Measurements from ENCODE around the gene RRP7A.
A peak's percentile ranks its signal among the peaks of the same experiment; 100 is the strongest.
"Not testable (repeated sequence)": the region's sequence is repeated elsewhere in the genome, so short reads cannot be mapped to it uniquely, and the experiment has no call there.

The RRP7A gene

DNA sequence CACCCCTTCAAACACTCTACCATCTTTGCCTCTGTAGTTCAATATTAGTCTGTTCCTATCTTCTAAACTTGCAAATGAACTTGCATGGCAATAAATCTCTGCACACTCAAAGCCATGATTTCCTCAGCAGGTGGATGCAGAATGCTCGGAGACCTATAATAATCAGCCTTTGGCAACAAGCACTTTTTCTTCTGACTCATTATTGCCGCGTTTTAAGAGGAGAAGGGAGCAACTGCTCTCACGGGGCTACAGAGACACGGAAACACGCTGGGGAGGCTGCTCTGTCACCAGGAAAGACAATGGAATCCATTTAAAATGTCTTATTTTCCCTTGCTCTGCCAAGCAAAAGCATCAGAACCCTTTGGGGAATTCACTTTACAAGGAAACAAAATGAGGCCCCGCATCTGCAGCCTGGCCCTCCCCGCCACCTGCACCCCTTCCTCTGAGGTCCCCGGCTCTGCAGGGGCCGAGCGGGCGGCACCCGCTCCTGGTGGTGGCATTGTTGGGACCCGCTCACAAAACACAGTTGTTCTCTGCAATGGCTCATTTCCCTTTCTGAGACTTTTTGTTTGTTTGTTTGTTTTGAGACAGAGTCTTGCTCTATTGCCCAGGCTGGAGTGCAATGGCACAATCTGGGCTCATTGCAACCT is 15.6 kb upstream of the RRP7A start:
- DNase-seq = not testable (repeated sequence)

DNA sequence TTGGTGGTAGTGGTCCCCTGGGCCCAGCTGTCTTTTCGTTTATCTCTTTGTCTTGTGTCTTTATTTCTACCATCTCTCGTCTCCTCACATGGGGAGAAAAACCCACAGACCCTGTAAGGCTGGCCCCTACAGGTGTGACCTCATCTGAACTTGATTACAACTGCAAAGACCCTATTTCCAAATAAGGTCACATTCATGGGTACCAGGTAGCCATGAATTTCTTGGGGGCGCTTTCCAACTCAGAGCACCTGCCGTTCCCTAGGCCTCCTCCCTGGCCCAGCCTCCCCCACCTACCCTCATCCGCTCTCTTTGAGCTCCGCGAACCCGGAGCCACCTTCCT is 14.0 kb upstream of the RRP7A start:
- DNase-seq = no peak

DNA sequence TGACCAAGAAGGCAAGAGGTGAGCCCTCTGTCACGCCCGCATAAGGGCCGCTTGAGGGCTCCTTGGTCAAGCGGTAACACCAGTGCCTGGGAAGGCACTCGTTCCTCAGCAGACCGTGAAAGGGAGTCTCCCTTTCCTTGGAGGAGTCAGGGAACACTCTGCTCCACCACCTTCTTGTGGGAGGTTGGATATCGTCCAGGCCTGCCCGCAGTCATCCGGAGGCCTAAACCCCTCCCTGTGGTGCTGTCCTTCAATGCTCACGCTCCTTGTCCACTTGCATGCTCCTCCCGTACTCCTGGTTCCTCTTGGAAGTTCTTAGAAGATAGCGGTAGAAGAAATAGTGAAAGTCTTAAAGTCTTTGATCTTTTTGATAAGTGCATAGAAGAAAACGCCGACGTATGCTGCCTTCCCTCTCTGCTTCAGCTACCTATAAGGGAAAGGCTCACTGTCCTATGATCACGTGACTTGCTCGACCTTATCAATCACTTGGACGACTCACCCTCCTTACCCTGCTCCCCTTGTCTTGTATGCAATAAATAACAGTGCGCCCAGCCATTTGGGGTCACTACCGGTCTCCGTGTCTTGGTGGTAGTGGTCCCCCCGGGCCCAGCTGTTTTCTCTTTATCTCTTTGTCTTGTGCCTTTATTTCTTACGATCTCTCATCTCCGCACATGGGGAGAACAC is 11.9 kb upstream of the RRP7A start:
- not testable (repeated sequence) for DNase-seq

- DNase-seq = not testable (repeated sequence)
Measured at GRCh38 chr22:42529435-42529834, 9.8 kb upstream of the RRP7A start.

DNA sequence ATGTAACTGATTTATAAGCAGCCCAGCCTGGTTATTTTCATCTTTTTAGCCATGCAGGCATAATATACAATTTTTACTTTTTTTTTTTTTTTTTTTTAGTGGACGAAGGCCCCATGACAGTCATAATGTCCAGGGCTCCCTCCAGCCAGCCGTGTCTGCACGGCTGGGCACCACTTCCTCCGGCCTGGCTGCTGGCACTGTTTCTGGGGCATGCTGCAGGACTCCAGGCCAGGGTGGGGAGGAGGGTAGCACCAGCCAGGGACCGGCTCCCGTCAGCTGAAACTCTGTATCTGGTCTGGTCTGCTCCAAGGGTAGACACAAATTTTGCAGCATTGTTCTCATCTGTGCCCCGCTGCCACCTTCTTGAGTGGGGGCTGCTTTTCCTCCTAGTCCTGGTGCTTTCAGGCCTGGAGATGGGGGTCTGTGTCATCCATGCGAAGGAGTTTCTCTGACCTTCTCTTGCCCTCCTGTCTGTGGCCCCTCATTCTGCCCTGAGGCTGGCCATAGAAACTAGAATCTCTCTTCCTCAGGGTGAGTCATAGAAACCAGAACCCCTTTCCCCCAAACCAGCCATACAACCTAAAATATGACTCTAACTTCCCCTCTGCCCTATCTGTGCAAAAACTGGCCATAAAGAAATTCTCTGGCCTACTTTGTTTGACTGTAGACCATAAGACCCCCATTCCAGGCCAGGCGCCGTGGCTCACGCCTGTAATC is 9.2 kb upstream of the RRP7A start:
- DNase-seq = no peak

- no peak for DNase-seq
Measured at GRCh38 chr22:42522546-42522945, 3.0 kb upstream of the RRP7A start.

GRCh38 chr22:42521228-42521546 is 1.6 kb upstream of the RRP7A start:
- DNase-seq = no peak

- DNase-seq = not testable (repeated sequence)
Measured at GRCh38 chr22:42518638-42519524, 715 bp downstream of the RRP7A start.

GRCh38 chr22:42517103-42517502 is 2.5 kb downstream of the RRP7A start:
- DNase-seq = not testable (repeated sequence)

- no peak for DNase-seq
Measured at GRCh38 chr22:42515896-42516295, 3.7 kb downstream of the RRP7A start.

DNA sequence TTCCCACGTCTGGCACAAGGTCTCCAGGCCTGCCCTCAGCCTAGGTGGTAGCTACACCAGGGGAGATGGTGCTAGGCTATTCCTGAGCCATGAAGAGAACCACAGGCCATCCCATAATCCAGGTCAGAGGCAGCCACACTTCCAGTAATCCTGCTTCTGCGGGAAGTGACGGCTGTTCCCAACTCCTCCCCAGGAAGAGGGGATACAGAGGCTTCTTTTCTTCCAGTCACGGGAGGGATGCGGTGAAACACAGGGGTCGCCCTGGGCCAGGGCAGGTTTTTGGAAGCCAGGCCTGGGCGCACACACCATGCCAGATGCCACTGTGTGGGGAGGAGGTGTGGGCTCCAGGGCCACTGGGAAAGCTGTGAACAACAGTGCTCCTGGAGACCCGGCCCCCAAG is 4.3 kb downstream of the RRP7A start:
- not testable (repeated sequence) for DNase-seq

DNA sequence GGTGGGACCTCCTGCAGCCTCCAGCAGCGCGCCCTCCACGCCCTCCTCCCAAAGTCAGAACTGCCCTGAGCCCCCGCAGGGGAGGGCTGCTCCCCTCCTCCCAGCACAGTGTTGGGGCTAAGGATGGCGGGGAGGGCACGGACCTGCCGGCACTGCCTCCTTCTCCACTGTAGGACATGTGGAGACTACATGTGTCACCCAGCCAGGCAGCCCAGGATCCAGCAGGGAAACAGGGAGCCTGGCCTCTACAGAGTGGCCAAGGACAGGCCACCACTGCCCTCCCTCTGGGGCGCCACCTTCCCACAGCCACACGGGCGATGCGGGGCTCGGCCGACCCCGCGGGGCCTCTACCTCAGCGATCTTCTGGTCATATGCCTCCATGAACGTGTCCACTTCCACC is 5.3 kb downstream of the RRP7A start:
- not testable (repeated sequence) for DNase-seq

- not testable (repeated sequence) for DNase-seq
Measured at GRCh38 chr22:42512273-42512990, 7.2 kb downstream of the RRP7A start.

DNA sequence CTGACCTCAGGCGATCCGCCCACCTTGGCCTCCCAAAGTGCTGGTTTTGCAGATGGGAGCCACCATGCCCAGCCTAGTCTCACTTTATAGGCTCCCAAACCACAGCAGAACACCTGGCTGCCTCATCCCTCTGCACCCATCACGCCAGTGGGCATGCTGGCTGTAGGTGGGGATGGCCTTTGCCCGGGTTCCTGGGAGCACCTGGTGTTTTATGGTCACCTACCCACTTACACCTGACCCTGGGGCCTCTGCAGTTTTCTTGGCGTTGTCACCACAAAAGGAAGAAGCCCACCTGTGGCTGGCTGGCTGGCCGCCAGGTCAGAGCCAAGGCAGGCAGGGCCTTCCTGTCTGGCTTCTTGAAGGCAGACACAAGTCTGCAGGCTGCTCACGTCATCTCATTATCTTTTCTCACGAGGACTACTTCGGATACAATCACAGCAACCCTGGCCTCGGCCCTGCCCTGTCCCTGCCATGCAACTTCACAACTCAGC is 8.2 kb downstream of the RRP7A start:
- no peak for DNase-seq

DNA sequence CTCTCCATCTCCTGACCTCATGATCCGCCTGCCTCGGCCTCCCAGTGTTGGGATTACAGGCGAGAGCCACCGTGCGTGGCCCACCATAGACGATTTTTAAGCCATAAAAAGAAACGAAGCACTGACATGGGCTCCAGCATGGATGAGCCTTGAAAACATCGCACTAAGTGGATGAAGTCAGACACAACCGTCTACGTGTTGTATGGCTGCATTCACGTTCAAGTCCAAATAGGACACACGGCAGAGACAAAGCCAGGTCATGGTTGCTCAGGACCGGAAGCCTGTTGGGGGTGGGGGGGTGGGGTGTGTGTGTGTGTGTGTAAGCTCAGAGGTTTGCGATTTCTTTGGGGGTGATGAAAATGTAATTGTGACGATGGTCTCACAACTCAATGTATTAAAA is 10.0 kb downstream of the RRP7A start:
- no peak for DNase-seq

- not testable (repeated sequence) for DNase-seq
Measured at GRCh38 chr22:42508975-42509364, 10.6 kb downstream of the RRP7A start.

- not testable (repeated sequence) for DNase-seq
Measured at GRCh38 chr22:42508327-42508974, 11.1 kb downstream of the RRP7A start.

DNA sequence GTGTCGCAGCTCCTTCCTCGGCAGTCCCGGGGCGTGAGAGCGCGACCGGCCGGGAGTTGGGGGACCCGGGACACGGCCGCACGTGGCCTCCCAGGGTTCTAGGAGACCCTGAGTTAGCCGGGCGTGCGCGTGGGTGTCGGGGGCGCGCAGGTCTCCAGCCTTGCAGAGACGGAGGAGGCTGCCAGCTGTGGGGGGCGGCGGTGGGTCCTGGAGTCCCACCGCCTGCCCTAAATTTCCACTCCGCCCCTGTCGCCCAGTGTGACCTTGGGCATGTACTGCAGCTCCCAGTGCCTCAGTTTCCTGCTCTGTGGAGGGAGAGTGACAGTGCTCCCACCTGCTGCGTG is 18.8 kb downstream of the RRP7A start:
- DNase-seq = no peak

- DNase-seq = peak; percentile 77
Measured at GRCh38 chr22:42500161-42500835, 19.3 kb downstream of the RRP7A start.

DNA sequence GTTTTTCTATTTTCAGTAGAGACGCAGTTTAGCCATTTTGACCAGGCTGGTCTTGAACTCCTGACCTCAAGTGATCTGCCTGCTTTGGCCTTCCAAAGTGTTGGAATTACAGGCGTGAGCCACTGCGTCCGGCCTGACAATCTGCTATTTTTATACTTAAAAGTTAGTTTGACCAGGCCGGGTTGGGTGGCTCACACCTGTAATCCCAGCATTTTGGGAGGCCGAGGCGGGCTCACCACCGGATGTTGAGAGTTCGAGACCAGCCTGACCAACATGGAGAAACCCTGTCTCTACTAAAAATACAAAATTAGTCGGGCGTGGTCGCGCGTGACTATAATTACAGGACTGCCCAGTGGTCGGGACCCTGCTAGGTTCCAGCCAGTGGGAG is 19.8 kb downstream of the RRP7A start:
- DNase-seq = not testable (repeated sequence)

GRCh38 chr22:42495533-42496141 is 24.0 kb downstream of the RRP7A start:
- not testable (repeated sequence) for DNase-seq
